GM20000 (cell line): ENCODE data around the gene TMEFF2.

Source experiments
- DNase-seq: peaks from one replicate; pipeline ENCODE4 v3.0.0; 2012; ENCODE audit warnings: low spot score
- TF ChIP-seq, protein P1 (sequence below): IDR thresholded peaks from 2 replicates; pipeline ENCODE4 v1.5.1; 2012; ENCODE audit warnings: mild to moderate bottlenecking, control low read depth; ENCODE audit errors: extremely low read depth, missing control alignments

The TMEFF2 gene

DNA sequence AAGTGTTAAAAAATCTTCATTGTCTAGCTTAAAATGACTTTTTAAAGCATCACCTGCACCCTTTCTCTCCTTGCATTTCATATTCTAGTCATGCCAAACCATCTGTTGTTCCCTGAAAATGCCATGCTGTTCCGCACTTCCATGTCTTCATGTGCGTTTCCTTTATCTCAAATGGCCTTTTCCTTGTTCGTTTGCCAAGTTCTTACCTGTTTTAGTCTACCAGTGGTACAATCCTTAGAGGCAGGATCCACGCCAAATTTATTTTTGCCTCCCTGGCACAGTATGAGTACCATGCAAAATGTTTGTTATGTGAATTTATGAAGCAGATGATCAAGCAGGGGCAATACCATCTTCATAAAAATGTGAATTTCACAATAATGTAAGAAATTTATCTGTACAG is 37.0 kb downstream of the TMEFF2 start:
- DNase-seq = no peak
- TF ChIP-seq, protein P1, sequence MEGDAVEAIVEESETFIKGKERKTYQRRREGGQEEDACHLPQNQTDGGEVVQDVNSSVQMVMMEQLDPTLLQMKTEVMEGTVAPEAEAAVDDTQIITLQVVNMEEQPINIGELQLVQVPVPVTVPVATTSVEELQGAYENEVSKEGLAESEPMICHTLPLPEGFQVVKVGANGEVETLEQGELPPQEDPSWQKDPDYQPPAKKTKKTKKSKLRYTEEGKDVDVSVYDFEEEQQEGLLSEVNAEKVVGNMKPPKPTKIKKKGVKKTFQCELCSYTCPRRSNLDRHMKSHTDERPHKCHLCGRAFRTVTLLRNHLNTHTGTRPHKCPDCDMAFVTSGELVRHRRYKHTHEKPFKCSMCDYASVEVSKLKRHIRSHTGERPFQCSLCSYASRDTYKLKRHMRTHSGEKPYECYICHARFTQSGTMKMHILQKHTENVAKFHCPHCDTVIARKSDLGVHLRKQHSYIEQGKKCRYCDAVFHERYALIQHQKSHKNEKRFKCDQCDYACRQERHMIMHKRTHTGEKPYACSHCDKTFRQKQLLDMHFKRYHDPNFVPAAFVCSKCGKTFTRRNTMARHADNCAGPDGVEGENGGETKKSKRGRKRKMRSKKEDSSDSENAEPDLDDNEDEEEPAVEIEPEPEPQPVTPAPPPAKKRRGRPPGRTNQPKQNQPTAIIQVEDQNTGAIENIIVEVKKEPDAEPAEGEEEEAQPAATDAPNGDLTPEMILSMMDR = no peak

DNA sequence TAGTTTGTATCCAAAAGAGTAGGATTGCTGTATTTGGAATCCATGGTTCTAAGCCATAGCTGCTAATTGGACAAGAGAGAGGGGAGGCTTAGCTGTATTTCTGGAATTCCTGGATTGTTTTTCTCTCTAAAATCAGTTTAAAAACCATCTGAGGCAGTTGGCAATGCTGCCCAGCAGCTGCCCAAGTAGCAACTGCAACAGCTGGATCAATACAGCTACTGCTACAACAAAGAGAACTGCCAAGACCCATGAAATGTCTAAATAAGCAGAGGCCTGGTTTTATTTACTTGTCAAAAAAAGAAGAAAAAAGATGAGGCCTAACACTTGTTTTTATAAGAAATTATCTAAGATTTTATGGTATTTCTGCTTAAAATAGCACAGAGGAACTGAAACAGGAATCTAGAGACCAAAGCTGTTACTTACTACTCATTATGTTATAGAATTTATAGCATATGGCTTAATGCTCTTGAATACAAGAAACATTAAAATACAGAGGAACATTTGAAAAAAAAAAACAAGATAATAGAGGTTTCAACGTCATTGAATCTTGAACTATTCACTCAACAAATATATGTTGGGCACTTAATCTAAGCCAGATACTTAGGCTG is 39.1 kb downstream of the TMEFF2 start:
- no peak for DNase-seq
- TF ChIP-seq, protein P1 = no peak

GRCh38 chr2:192153561-192153960 is 41.2 kb downstream of the TMEFF2 start:
- DNase-seq = no peak
- TF ChIP-seq, protein P1 = no peak

DNA sequence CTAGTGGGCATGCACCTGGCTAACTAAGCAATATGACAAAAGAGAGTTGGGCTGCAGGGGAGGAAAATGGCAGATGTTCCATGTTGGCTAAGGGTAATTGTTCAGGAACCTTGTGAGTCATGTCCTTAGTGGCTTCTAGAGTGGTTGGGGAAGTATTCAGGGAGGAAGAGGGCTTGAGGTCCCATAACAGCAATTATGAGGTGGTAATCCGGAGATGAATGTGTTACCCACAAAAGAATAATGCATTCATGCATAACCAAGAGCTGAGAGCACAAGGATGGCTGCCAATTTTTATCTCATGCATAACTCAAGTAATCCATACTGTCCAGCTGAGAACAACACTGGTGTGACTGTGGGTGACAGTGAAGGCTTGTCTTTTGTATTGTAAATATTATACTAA is 42.9 kb downstream of the TMEFF2 start:
- DNase-seq = no peak
- TF ChIP-seq, protein P1 = no peak

DNA sequence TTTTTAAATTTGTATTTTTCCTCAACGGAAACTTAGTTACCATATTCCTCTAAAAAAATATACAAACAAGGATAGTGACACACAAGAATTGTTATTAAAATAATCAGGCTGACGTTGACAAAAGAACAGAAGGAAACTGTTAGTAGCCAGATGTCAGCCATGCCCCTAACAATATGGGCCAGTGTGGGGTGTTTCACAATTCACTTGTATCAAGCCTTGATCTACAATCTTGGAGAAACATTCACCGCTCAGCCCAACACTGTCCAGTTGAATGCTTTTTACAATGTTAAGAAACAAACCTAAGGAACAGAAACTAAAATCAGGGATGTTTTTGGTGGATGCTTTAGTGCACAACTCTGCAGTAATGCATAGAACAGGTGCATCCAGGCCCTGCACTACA is 44.6 kb downstream of the TMEFF2 start:
- TF ChIP-seq, protein P1 = no peak

DNA sequence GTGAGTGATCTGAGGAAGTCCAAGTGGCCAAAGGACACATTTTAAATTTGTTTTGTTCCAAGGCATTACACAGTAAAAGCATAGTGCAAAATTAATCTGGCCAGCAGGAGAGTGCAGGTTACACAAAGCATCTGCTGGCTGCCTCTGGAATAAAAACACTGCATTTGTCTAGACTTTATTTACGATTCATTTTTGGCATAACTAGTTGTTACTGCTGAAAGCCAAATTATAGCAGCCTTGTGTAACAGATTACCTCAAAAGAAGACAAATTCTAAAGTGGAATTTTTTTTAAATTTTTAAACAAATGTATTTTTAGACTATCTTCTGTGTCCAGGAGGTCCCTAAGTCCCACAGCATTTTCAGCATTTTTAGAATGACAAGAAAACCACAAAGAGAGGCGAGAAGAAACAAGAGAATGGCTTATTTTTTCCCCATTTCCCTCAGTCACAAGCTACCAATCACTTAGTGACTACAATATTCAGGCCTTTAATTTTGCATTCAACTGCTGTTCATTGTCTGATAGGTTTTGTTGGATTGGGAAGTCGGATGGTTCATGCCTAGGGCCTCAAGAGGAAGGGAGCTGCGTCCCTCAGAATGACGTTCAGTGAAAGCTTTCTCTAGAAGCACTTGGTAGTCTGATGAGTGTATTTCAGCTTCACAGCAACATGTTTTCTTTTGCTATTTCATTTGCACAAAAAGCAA is 46.0 kb downstream of the TMEFF2 start:
- no peak for DNase-seq
- TF ChIP-seq, protein P1 = no peak

More for the DNA sequence above, 44.6 kb downstream of the TMEFF2 start:
- DNase-seq = no peak

DNA sequence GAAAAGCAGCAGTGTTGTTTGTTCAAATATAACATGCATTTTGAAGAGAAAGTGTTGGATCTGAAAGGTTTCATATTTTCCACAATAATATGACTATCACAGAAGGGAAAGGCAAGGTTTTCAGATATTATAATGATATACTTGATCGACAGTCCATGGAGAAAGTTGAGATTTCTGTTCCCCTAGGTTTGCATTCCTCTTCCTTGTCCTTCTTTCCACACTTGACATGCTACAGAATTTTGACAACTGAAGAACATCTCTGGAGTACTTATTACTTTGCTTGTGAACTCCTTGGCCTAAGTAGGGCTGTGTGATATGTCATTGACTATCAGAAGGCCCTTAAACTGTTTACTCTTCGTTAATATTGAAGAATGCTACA is 46.5 kb downstream of the TMEFF2 start:
- TF ChIP-seq, protein P1 = no peak
- no peak for DNase-seq
